GM23248 (cell line): Measurements from ENCODE around the gene LRPAP1.

Experiments used
- EZH2 ChIP-seq: fragments of 200-600 bp; sonication (generic); IDR thresholded peaks from 2 replicates; pipeline ENCODE4 v1.6.1; 2018; ENCODE audit warnings: antibody characterized with exemption, mild to moderate bottlenecking; ENCODE audit not compliant: insufficient read depth, poor library complexity, severe bottlenecking
- EZH2phosphoT487 ChIP-seq: fragments of 200-600 bp; sonication (generic); IDR thresholded peaks from 2 replicates; pipeline ENCODE4 v1.6.1; 2018; ENCODE audit warnings: antibody characterized with exemption, moderate library complexity, mild to moderate bottlenecking, low read depth; ENCODE audit not compliant: insufficient read depth

DNA sequence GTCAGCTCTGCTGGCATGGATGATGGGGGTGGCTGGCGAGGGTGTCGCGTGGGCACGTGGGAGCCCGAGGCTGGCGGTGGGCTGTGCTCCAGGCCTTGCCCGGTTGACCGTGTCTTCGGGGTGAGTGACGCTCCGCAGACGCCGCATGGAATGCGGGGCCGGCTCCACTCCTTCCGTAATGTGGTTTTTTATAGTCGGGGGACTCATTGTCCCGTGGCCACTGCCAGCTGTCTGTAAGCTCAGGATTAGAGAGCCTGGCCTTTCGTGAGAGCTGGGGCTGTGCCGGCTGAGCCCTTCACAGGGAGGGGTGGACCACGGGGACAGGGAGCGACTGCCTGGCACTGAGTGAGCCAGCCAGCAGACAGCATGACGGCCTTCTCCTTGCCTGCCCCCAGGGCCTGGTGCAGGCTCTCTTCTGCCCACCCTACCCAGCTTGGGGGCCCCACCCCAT is 48.7 kb downstream of the LRPAP1 start:
- TF ChIP-seq EZH2phosphoT487 = no peak
- no peak for TF ChIP-seq EZH2
